HepG2 (cell line): ENCODE measurements around the gene DDX19B. TPM values are rescaled to one million over a fixed set of nuclear protein-coding genes. Genes with fewer than 3 reads are reported as not detected.

Source experiments
- HHEX ChIP-seq: IDR thresholded peaks from 2 replicates; pipeline ENCODE4 v1.6.1; 2016; ENCODE audit warnings: control low read depth
- MEIS2 ChIP-seq: sonication (generic); formaldehyde crosslinking; IDR thresholded peaks from 2 replicates; pipeline ENCODE4 v1.9.0; 2021; ENCODE audit warnings: mild to moderate bottlenecking, missing genetic modification reagents
- MLLT10 ChIP-seq: sonication (generic); formaldehyde crosslinking; IDR thresholded peaks from 2 replicates; pipeline ENCODE4 v1.4.0; 2020; ENCODE audit warnings: missing genetic modification reagents
- NCOA1 ChIP-seq: sonication (generic); formaldehyde crosslinking; IDR thresholded peaks from 2 replicates; pipeline ENCODE4 v1.9.0; 2021; ENCODE audit warnings: missing genetic modification reagents
- RARG ChIP-seq: sonication (generic); formaldehyde crosslinking; IDR thresholded peaks from 2 replicates; pipeline ENCODE4 v1.4.0; 2020; ENCODE audit warnings: low read depth, mild to moderate bottlenecking, missing genetic modification reagents
- SNAPC4 ChIP-seq: sonication (generic); formaldehyde crosslinking; IDR thresholded peaks from 2 replicates; pipeline ENCODE4 v1.4.0; 2020; ENCODE audit warnings: mild to moderate bottlenecking, missing genetic modification reagents
- TBX2 ChIP-seq: sonication (generic); formaldehyde crosslinking; IDR thresholded peaks from 2 replicates; pipeline ENCODE4 v1.5.0; 2020; ENCODE audit warnings: missing genetic modification reagents, mild to moderate bottlenecking, borderline replicate concordance
- ZC3H13 ChIP-seq: sonication (generic); formaldehyde crosslinking; IDR thresholded peaks from 2 replicates; pipeline ENCODE4 v1.8.1; 2023; ENCODE audit warnings: mild to moderate bottlenecking, missing genetic modification reagents, moderate library complexity
- ZFP1 ChIP-seq: IDR thresholded peaks from 2 replicates; pipeline ENCODE4 v1.6.1; 2016
- ZNF280B ChIP-seq: sonication (generic); formaldehyde crosslinking; IDR thresholded peaks from 2 replicates; pipeline ENCODE4 v1.5.0; 2020; ENCODE audit warnings: missing genetic modification reagents, mild to moderate bottlenecking, borderline replicate concordance
- ZNF558 ChIP-seq: sonication (generic); formaldehyde crosslinking; IDR thresholded peaks from 2 replicates; pipeline ENCODE4 v1.9.0; 2022; ENCODE audit warnings: mild to moderate bottlenecking, missing genetic modification reagents, borderline replicate concordance
- ZNF883 ChIP-seq: sonication (generic); formaldehyde crosslinking; IDR thresholded peaks from 2 replicates; pipeline ENCODE4 v1.5.1; 2020; ENCODE audit warnings: mild to moderate bottlenecking, missing genetic modification reagents; ENCODE audit errors: not compliant biosample characterization
- polyA plus RNA-seq, 8 experiments: library from polyadenylated mRNA; depleted of rRNA in 3 of 8; stranded (reverse) in 7 of 8; unstranded in 1 of 8; fragments of >200 nt; fragmentation: Illumina TruSeq in 4 of 8; extraction: Trizol in 4 of 8; gene quantifications; 2 replicates each; pipeline versions ENCODE4 v1.2.1 to v1.2.3, GENCODE V29; 2011 to 2016; ENCODE audit warnings: low read depth in 4 of 8, missing spikeins in 1 of 8, mixed read lengths in 1 of 8; ENCODE audit not compliant: insufficient read depth in 1 of 8
- total RNA-seq, 5 experiments: library from RNA; depleted of rRNA; stranded (reverse); fragments of >200 nt; fragmentation: Illumina TruSeq; extraction: Trizol; gene quantifications; 2 replicates each; pipeline ENCODE4 v1.2.3, GENCODE V29; 2016; ENCODE audit warnings: low read depth in 1 of 5
- TF ChIP-seq, protein P1 (sequence below): sonication (generic); formaldehyde crosslinking; IDR thresholded peaks from 2 replicates; pipeline ENCODE4 v1.8.1; 2023; ENCODE audit warnings: missing genetic modification reagents, mild to moderate bottlenecking, borderline replicate concordance
- TF ChIP-seq, protein P2 (sequence below): sonication (generic); formaldehyde crosslinking; IDR thresholded peaks from 2 replicates; pipeline ENCODE4 v1.4.0; 2020; ENCODE audit warnings: missing genetic modification reagents, borderline replicate concordance
- TF ChIP-seq, protein P3 (sequence below): fragments of 450-650 bp; IDR thresholded peaks from 2 replicates; pipeline ENCODE4 v1.6.1; 2017; ENCODE audit warnings: mild to moderate bottlenecking
- TF ChIP-seq, protein P4 (sequence below): sonication (generic); formaldehyde crosslinking; IDR thresholded peaks from 2 replicates; pipeline ENCODE4 v1.5.0; 2020; ENCODE audit warnings: missing genetic modification reagents, mild to moderate bottlenecking, borderline replicate concordance

The DDX19B gene
- total and polyA plus RNA-seq, 2 of the 13 experiments (the other 11 are each of a cell fraction or from before 2014, with no cell fraction given): 36.2 to 40.0 TPM

DNA sequence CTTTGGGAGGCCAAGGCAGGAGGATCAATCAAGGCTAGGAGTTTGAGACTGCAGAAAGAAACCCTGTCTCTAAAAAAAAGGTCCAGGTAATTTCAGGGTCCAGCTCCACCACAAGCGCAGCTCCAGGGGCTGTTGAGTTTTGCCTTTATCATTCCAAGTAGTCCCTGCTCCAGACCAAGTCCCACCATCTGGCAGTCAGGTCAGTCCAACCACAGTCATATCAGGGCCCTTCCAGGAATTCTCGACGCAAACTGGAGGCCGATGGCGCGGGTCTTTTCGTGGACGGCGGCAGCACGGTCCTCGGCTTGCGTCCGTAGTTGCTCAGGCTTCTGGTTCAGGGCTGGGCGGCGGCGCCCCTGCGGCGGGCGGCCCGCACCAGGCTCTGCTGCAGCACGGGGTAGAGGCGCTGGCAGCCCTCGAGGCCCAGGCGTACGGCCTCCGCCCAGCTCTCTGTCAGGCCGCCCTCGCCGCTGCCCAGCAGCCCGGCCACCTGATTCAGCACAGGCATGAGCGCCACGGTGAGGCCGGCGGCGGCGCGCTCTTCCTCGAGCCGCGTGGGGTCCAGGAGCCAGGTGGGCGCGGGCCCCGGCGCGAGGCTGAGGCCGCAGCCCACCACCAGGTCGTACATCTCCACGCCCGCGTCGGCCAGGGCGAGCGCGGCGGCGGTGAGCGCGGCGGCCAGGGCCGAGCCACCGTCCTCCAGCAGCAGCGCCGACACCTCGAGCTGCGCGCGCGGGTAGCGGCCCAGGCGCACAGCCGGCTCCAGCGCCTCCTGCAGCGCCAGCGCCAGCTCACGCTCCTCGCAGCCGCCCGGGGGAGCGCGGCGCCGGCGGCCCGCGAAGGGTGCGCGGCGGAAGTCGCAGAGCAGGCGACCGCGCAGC is 48.0 kb upstream of the DDX19B start (continued):
- TF ChIP-seq MEIS2 (CRISPR knock-in tag): peak; percentile 91
- no peak for TF ChIP-seq ZFP1 (CRISPR knock-in tag)
- no peak for TF ChIP-seq MLLT10
- TF ChIP-seq ZNF280B (CRISPR knock-in tag): peak; percentile 93
- TF ChIP-seq, protein P1, sequence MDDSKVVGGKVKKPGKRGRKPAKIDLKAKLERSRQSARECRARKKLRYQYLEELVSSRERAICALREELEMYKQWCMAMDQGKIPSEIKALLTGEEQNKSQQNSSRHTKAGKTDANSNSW (CRISPR knock-in tag): 0 out of 2 replicates have a peak, but pooled peaks have one; percentile 71
- TF ChIP-seq ZC3H13: peak; percentile 96; the same call in 1 of the 2 replicates
- TF ChIP-seq RARG (CRISPR knock-in tag): peak; percentile 66; the same call in 1 of the 2 replicates
- TF ChIP-seq, protein P2, sequence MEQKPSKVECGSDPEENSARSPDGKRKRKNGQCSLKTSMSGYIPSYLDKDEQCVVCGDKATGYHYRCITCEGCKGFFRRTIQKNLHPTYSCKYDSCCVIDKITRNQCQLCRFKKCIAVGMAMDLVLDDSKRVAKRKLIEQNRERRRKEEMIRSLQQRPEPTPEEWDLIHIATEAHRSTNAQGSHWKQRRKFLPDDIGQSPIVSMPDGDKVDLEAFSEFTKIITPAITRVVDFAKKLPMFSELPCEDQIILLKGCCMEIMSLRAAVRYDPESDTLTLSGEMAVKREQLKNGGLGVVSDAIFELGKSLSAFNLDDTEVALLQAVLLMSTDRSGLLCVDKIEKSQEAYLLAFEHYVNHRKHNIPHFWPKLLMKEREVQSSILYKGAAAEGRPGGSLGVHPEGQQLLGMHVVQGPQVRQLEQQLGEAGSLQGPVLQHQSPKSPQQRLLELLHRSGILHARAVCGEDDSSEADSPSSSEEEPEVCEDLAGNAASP (CRISPR knock-in tag): no peak
- TF ChIP-seq NCOA1: no peak; the same call in 1 of the 2 replicates
- TF ChIP-seq ZNF883 (CRISPR knock-in tag): no peak
- TF ChIP-seq ZNF558 (CRISPR knock-in tag): peak; percentile 18; the same call in 1 of the 2 replicates
- 0 out of 2 replicates have a peak, but pooled peaks have one; percentile 20 for TF ChIP-seq TBX2 (CRISPR knock-in tag)
- TF ChIP-seq HHEX: no peak
- TF ChIP-seq, protein P3, sequence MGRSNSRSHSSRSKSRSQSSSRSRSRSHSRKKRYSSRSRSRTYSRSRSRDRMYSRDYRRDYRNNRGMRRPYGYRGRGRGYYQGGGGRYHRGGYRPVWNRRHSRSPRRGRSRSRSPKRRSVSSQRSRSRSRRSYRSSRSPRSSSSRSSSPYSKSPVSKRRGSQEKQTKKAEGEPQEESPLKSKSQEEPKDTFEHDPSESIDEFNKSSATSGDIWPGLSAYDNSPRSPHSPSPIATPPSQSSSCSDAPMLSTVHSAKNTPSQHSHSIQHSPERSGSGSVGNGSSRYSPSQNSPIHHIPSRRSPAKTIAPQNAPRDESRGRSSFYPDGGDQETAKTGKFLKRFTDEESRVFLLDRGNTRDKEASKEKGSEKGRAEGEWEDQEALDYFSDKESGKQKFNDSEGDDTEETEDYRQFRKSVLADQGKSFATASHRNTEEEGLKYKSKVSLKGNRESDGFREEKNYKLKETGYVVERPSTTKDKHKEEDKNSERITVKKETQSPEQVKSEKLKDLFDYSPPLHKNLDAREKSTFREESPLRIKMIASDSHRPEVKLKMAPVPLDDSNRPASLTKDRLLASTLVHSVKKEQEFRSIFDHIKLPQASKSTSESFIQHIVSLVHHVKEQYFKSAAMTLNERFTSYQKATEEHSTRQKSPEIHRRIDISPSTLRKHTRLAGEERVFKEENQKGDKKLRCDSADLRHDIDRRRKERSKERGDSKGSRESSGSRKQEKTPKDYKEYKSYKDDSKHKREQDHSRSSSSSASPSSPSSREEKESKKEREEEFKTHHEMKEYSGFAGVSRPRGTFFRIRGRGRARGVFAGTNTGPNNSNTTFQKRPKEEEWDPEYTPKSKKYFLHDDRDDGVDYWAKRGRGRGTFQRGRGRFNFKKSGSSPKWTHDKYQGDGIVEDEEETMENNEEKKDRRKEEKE: no peak
- TF ChIP-seq, protein P4, sequence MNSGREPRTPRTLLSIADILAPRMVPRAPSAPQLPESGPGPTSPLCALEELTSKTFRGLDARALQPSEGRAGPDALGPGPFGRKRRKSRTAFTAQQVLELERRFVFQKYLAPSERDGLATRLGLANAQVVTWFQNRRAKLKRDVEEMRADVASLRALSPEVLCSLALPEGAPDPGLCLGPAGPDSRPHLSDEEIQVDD (CRISPR knock-in tag): no peak; the same call in 1 of the 2 replicates
- TF ChIP-seq SNAPC4 (CRISPR knock-in tag): no peak
